ENCODE data around the gene PIM2.

The PIM2 gene

DNA sequence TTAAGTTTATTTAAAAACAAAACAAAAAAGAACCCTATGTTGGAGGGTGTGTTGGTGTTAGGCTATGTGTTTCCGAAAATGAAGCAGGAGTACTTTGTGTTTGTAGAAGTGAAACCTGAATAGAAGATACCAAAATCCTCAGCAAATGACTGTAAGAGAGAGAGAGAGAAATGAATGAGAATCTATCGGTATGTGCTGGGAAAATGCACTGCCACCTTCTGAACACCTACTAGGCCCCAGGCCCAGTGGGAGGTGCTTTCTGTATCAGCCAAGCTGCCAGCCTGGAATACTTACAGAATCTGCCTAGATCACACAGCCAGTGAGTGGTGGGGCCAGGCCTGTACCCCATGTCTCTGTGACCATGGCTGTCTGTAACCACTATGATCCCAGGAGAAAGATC, 14.9 kb upstream of the PIM2 start:
- Histone ChIP-seq H3K79me2 (ENCODE audit: control insufficient read depth, insufficient read depth, low read length) (peaks cover 3% of the 10 kb centered on the region), H3K4me1 (ENCODE audit: control insufficient read depth, low read depth, low read length) (no peaks in the 10 kb centered on the region), H3K79me1 (ENCODE audit: low read length) (no peaks in the 10 kb centered on the region), H3K9ac (ENCODE audit: low read length) (no peak overlapping the region), H3K4me2 (ENCODE audit: low read length) (no peak overlapping the region), H3K4ac (ENCODE audit: low read depth, low read length) (no peak overlapping the region), H3K27me3 (ENCODE audit: insufficient read depth, low read length, poor library complexity) (no peaks in the 10 kb centered on the region), H2BK120ac (ENCODE audit: low read depth, low read length) (no peak overlapping the region), H3K36me3 (ENCODE audit: control insufficient read depth, insufficient read depth, low read length) (peaks cover 2% of the 10 kb centered on the region), H2BK5ac (ENCODE audit: low read length) (no peak overlapping the region), H3K56ac (ENCODE audit: low read length) (no peak overlapping the region), H2AK5ac (ENCODE audit: low read length) (no peak overlapping the region), H3K23ac (ENCODE audit: low read length) (no peak overlapping the region), H4K5ac (ENCODE audit: low read length) (no peak overlapping the region), H3K18ac (ENCODE audit: low read length) (no peak overlapping the region), H2BK15ac (replicated peaks; ENCODE audit: low read depth) (no peak overlapping the region), H3K4me3 (ENCODE audit: low read length) (no peak overlapping the region), H4K8ac (ENCODE audit: low read depth, low read length) (no peak overlapping the region), H3K27ac (ENCODE audit: low read depth, low read length) (no peak overlapping the region)
- no peak for DNase-seq
- no CpG with 5 or more reads among the region's 2 CpGs for WGBS (ENCODE audit: extremely low coverage, insufficient coverage, low lambda C conversion rate)

DNA sequence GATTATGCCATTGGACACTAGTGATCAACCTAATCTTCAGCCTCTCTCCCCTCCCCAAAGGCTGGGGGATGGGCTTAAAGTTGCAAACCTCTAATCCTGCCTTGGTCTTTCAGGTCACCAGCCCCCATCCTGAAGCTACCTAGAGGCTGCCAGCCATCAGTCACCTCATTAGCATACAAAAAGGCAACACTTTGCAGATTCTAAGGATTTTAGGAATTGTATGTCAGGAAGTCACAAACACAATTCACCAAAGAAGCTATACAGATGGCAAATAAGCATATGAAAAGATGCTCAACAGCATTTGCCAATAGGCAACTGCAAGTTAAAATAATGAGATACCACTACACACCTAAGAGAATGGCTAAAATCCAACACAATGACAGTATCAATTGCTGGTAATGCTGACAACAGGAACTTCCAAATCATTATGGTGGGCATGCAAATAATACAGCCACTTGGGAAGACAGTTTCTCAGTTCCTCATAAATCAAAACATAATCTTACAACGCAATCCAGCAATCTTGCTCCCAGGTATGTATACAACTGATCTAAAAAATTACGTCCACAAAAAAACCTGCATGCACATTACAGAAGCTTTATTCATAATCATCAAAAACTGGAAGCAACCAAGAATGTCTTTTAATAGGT, 9.0 kb upstream of the PIM2 start:
- peak; percentile 82 for DNase-seq
- no peak overlapping the region for H4K5ac ChIP-seq (ENCODE audit: low read length)
- no peak overlapping the region for H3K4me2 ChIP-seq (ENCODE audit: low read length)
- peak overlapping the region; percentile 60 for H3K56ac ChIP-seq (ENCODE audit: low read length)
- H3K79me1 ChIP-seq (ENCODE audit: low read length) = no peaks in the 10 kb centered on the region
- H2BK5ac ChIP-seq (ENCODE audit: low read length) = no peak overlapping the region
- no peak overlapping the region for H3K18ac ChIP-seq (ENCODE audit: low read length)
- no peak overlapping the region for H2BK15ac ChIP-seq (replicated peaks; ENCODE audit: low read depth)
- H3K27ac ChIP-seq (ENCODE audit: low read depth, low read length) = peak overlapping the region; percentile 81
- H3K23ac ChIP-seq (ENCODE audit: low read length) = no peak overlapping the region
- H3K4ac ChIP-seq (ENCODE audit: low read depth, low read length) = no peak overlapping the region
- no peaks in the 10 kb centered on the region for H3K79me2 ChIP-seq (ENCODE audit: control insufficient read depth, insufficient read depth, low read length)
- H3K9ac ChIP-seq (ENCODE audit: low read length) = no peak overlapping the region
- no peak overlapping the region for H2BK120ac ChIP-seq (ENCODE audit: low read depth, low read length)
- H4K8ac ChIP-seq (ENCODE audit: low read depth, low read length) = no peak overlapping the region
- H2AK5ac ChIP-seq (ENCODE audit: low read length) = no peak overlapping the region
- H3K27me3 ChIP-seq (ENCODE audit: insufficient read depth, low read length, poor library complexity) = no peaks in the 10 kb centered on the region
- H3K4me3 ChIP-seq (ENCODE audit: low read length) = no peak overlapping the region
- no peaks in the 10 kb centered on the region for H3K4me1 ChIP-seq (ENCODE audit: control insufficient read depth, low read depth, low read length)
- peaks cover 2% of the 10 kb centered on the region for H3K36me3 ChIP-seq (ENCODE audit: control insufficient read depth, insufficient read depth, low read length)
- WGBS (ENCODE audit: extremely low coverage, insufficient coverage, low lambda C conversion rate) = no CpG with 5 or more reads among the region's 2 CpGs

DNA sequence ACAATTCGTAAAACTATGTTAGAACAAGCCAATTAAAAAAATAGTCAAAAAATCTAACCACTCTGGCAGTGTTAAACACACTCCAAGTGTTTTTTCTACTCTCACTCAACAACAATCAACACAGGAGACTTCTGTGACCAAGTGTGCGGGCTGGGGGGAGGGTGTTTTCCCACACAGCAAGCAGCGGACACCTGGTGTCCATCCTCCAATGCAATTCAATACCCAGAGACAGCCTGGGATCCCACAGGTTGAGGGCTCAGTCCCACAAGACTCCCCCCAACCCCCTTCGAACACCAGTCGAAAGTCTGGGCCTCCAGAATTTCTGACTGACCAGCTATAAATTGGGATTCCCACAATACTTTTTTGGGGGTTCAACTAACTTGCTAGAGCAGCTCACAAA, 8.3 kb upstream of the PIM2 start:
- Histone ChIP-seq H3K4me2 (ENCODE audit: low read length) (no peak overlapping the region), H2BK15ac (replicated peaks; ENCODE audit: low read depth) (no peak overlapping the region), H3K79me2 (ENCODE audit: control insufficient read depth, insufficient read depth, low read length) (no peaks in the 10 kb centered on the region), H3K4me1 (ENCODE audit: control insufficient read depth, low read depth, low read length) (no peaks in the 10 kb centered on the region), H3K18ac (ENCODE audit: low read length) (peak overlapping the region; percentile 90), H3K9ac (ENCODE audit: low read length) (no peak overlapping the region), H3K23ac (ENCODE audit: low read length) (no peak overlapping the region), H3K79me1 (ENCODE audit: low read length) (no peaks in the 10 kb centered on the region), H3K36me3 (ENCODE audit: control insufficient read depth, insufficient read depth, low read length) (peaks cover 2% of the 10 kb centered on the region), H4K5ac (ENCODE audit: low read length) (no peak overlapping the region), H3K4me3 (ENCODE audit: low read length) (no peak overlapping the region), H3K4ac (ENCODE audit: low read depth, low read length) (no peak overlapping the region), H4K8ac (ENCODE audit: low read depth, low read length) (no peak overlapping the region), H2AK5ac (ENCODE audit: low read length) (no peak overlapping the region), H3K27me3 (ENCODE audit: insufficient read depth, low read length, poor library complexity) (no peaks in the 10 kb centered on the region), H2BK5ac (ENCODE audit: low read length) (peak overlapping the region; percentile 70), H3K56ac (ENCODE audit: low read length) (peak overlapping the region; percentile 60), H2BK120ac (ENCODE audit: low read depth, low read length) (no peak overlapping the region), H3K27ac (ENCODE audit: low read depth, low read length) (peak overlapping the region; percentile 81)
- WGBS (ENCODE audit: extremely low coverage, insufficient coverage, low lambda C conversion rate) = no CpG with 5 or more reads among the region's 5 CpGs
- peak; percentile 33 for DNase-seq

DNA sequence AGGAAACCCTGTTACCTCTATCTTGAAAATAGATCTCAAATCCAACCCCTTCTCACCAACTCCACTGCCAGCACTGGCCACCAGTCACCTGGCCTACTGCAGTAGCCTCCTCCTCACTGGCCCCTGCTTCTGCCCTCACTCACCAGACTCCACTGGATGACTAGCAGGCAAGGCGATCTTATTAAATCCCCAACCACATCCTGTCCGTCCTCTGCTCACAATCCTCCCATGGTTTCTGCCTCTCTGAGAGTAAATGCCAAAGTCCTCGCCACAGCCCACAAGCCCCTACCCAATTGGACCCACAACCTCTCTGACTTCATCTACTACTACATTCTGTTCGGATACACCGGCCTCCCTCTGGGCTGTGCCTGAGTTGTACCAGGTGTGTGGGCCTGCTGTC, 5.4 kb upstream of the PIM2 start:
- Histone ChIP-seq H3K18ac (ENCODE audit: low read length) (no peak overlapping the region), H3K4ac (ENCODE audit: low read depth, low read length) (no peak overlapping the region), H2BK120ac (ENCODE audit: low read depth, low read length) (no peak overlapping the region), H3K9ac (ENCODE audit: low read length) (no peak overlapping the region), H3K56ac (ENCODE audit: low read length) (no peak overlapping the region), H4K5ac (ENCODE audit: low read length) (no peak overlapping the region), H3K79me2 (ENCODE audit: control insufficient read depth, insufficient read depth, low read length) (no peaks in the 10 kb centered on the region), H3K4me1 (ENCODE audit: control insufficient read depth, low read depth, low read length) (peaks cover 9% of the 10 kb centered on the region), H2BK5ac (ENCODE audit: low read length) (no peak overlapping the region), H3K23ac (ENCODE audit: low read length) (no peak overlapping the region), H2AK5ac (ENCODE audit: low read length) (no peak overlapping the region), H3K79me1 (ENCODE audit: low read length) (no peaks in the 10 kb centered on the region), H3K27ac (ENCODE audit: low read depth, low read length) (no peak overlapping the region), H3K4me3 (ENCODE audit: low read length) (no peak overlapping the region), H3K27me3 (ENCODE audit: insufficient read depth, low read length, poor library complexity) (no peaks in the 10 kb centered on the region), H2BK15ac (replicated peaks; ENCODE audit: low read depth) (no peak overlapping the region), H3K4me2 (ENCODE audit: low read length) (no peak overlapping the region), H4K8ac (ENCODE audit: low read depth, low read length) (no peak overlapping the region), H3K36me3 (ENCODE audit: control insufficient read depth, insufficient read depth, low read length) (peaks cover 2% of the 10 kb centered on the region)
- no peak for DNase-seq
- no CpG with 5 or more reads among the region's 5 CpGs for WGBS (ENCODE audit: extremely low coverage, insufficient coverage, low lambda C conversion rate)

DNA sequence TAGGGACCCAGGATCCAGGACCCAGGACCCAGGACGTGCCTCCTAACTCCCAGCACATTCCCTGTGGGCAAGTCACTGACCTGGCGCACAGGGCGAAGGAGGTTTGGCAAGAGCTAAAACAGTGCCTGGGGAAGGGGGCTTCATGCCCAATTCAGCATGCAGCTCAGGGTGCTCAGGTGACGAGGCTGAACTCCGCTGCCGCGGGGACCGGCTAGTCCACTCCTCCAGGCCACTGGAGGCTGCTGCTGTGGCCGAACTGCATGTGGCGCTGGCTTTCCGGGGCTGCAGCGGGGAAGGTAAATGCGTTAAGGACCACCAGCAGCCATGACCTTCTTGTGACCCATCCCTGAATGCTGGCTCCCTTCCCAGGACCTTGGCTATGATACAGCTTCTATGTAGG, 4.9 kb upstream of the PIM2 start:
- Histone ChIP-seq H3K18ac (ENCODE audit: low read length) (no peak overlapping the region), H3K4me2 (ENCODE audit: low read length) (no peak overlapping the region), H3K36me3 (ENCODE audit: control insufficient read depth, insufficient read depth, low read length) (peaks cover 2% of the 10 kb centered on the region), H3K4me1 (ENCODE audit: control insufficient read depth, low read depth, low read length) (peaks cover 9% of the 10 kb centered on the region), H3K9ac (ENCODE audit: low read length) (no peak overlapping the region), H3K4me3 (ENCODE audit: low read length) (no peak overlapping the region), H2BK15ac (replicated peaks; ENCODE audit: low read depth) (no peak overlapping the region), H2BK5ac (ENCODE audit: low read length) (no peak overlapping the region), H3K4ac (ENCODE audit: low read depth, low read length) (no peak overlapping the region), H3K23ac (ENCODE audit: low read length) (no peak overlapping the region), H3K79me1 (ENCODE audit: low read length) (no peaks in the 10 kb centered on the region), H3K27ac (ENCODE audit: low read depth, low read length) (no peak overlapping the region), H3K79me2 (ENCODE audit: control insufficient read depth, insufficient read depth, low read length) (no peaks in the 10 kb centered on the region), H4K5ac (ENCODE audit: low read length) (no peak overlapping the region), H2BK120ac (ENCODE audit: low read depth, low read length) (no peak overlapping the region), H4K8ac (ENCODE audit: low read depth, low read length) (no peak overlapping the region), H3K27me3 (ENCODE audit: insufficient read depth, low read length, poor library complexity) (no peaks in the 10 kb centered on the region), H3K56ac (ENCODE audit: low read length) (no peak overlapping the region), H2AK5ac (ENCODE audit: low read length) (no peak overlapping the region)
- no peak for DNase-seq
- WGBS (ENCODE audit: extremely low coverage, insufficient coverage, low lambda C conversion rate) = no CpG with 5 or more reads among the region's 13 CpGs

DNA sequence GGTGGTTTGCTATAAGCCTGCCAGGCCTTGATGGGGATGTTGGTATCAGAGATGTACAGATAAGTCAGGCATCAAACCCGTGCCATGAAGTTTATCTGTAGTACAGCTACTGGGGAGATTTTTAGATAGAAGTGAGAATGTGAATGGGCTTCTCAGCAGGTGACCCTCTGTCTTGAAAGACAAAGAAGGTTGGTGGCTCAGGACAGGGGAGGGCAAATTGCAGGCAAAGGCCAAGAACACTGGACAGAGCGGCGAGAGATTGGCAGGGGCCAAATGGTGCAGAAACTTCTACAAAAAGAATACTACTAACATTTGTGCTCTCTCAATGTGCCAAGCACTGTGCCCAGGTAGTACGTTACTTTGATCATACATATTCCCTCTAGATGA, 1.9 kb upstream of the PIM2 start:
- H4K8ac ChIP-seq (ENCODE audit: low read depth, low read length) = no peak overlapping the region
- DNase-seq = peak; percentile 52
- H2BK5ac ChIP-seq (ENCODE audit: low read length) = no peak overlapping the region
- no peak overlapping the region for H3K27ac ChIP-seq (ENCODE audit: low read depth, low read length)
- H3K36me3 ChIP-seq (ENCODE audit: control insufficient read depth, insufficient read depth, low read length) = peaks cover 2% of the 10 kb centered on the region
- no peaks in the 10 kb centered on the region for H3K27me3 ChIP-seq (ENCODE audit: insufficient read depth, low read length, poor library complexity)
- H3K56ac ChIP-seq (ENCODE audit: low read length) = no peak overlapping the region
- H2BK15ac ChIP-seq (replicated peaks; ENCODE audit: low read depth) = no peak overlapping the region
- H4K5ac ChIP-seq (ENCODE audit: low read length) = no peak overlapping the region
- H3K4me1 ChIP-seq (ENCODE audit: control insufficient read depth, low read depth, low read length) = peaks cover 9% of the 10 kb centered on the region
- no peak overlapping the region for H3K4ac ChIP-seq (ENCODE audit: low read depth, low read length)
- H3K18ac ChIP-seq (ENCODE audit: low read length) = no peak overlapping the region
- no CpG with 5 or more reads among the region's 4 CpGs for WGBS (ENCODE audit: extremely low coverage, insufficient coverage, low lambda C conversion rate)
- H3K4me2 ChIP-seq (ENCODE audit: low read length) = no peak overlapping the region
- H2AK5ac ChIP-seq (ENCODE audit: low read length) = no peak overlapping the region
- no peak overlapping the region for H2BK120ac ChIP-seq (ENCODE audit: low read depth, low read length)
- no peak overlapping the region for H3K4me3 ChIP-seq (ENCODE audit: low read length)
- H3K9ac ChIP-seq (ENCODE audit: low read length) = no peak overlapping the region
- H3K79me1 ChIP-seq (ENCODE audit: low read length) = no peaks in the 10 kb centered on the region
- H3K23ac ChIP-seq (ENCODE audit: low read length) = no peak overlapping the region
- peaks cover 15% of the 10 kb centered on the region for H3K79me2 ChIP-seq (ENCODE audit: control insufficient read depth, insufficient read depth, low read length)
